Left ventricle myocardium inferior (tissue), 1 donor: ENCODE data around the gene FAM13C. TPM values are rescaled to one million over a fixed set of nuclear protein-coding genes. Genes with fewer than 3 reads are reported as not detected.
"Not testable (repeated sequence)": the region's sequence is repeated elsewhere in the genome, so short reads cannot be mapped to it uniquely, and the experiment has no call there.

Experiments used
- DNase-seq: peaks from one replicate; pipeline ENCODE4 v3.0.0-alpha.2; 2020
- H3K27ac ChIP-seq: fragments of 200-600 bp; replicated peaks from 2 replicates; pipeline ENCODE4 v1.8.0; 2021
- H3K27me3 ChIP-seq: fragments of 200-600 bp; 2 replicates; pipeline ENCODE4 v1.8.0; 2021; ENCODE audit warnings: low read depth
- H3K36me3 ChIP-seq: fragments of 200-600 bp; 2 replicates; pipeline ENCODE4 v1.8.0; 2021
- H3K4me1 ChIP-seq: fragments of 200-600 bp; 2 replicates; pipeline ENCODE4 v1.8.0; 2021
- H3K4me3 ChIP-seq: fragments of 200-600 bp; 2 replicates; pipeline ENCODE4 v1.8.0; 2021; ENCODE audit warnings: mild to moderate bottlenecking, moderate library complexity
- H3K9me3 ChIP-seq: fragments of 200-600 bp; replicated peaks from 2 replicates; pipeline ENCODE4 v1.8.0; 2021
- intact Hi-C: fragments of 100-400 bp; cut with micrococcal nuclease; formaldehyde crosslinking; loops from one replicate; pipeline ENCODE4 v1.11.0; 2022
- long read RNA-seq: library from polyadenylated mRNA; unstranded; transcript quantifications from one replicate; pipeline ENCODE4 v2.0.0, GENCODE V29; 2021
- total RNA-seq: library from RNA; stranded (reverse); fragmentation: NEBNext Ultra II Directional; extraction: Animal tissue kit (Norgen Biotek cat#: 25700); gene quantifications from one replicate; pipeline ENCODE4 v1.2.1, GENCODE V29; 2021
- TF ChIP-seq, protein P1 (sequence below): fragments of 200-600 bp; IDR thresholded peaks from 2 replicates; pipeline ENCODE4 v1.8.0; 2021; ENCODE audit warnings: antibody characterized with exemption, mild to moderate bottlenecking, borderline replicate concordance
- donor health status: DM: no; HTN: yes; CAD: no; lungs with severe emphysema.

The FAM13C gene
- 5.2 TPM for total RNA-seq
- long read RNA-seq, partial matches to known transcripts: 1 of 14 reads
- long read RNA-seq, other reads (novel, unspliced or antisense): 5 of 14 reads

DNA sequence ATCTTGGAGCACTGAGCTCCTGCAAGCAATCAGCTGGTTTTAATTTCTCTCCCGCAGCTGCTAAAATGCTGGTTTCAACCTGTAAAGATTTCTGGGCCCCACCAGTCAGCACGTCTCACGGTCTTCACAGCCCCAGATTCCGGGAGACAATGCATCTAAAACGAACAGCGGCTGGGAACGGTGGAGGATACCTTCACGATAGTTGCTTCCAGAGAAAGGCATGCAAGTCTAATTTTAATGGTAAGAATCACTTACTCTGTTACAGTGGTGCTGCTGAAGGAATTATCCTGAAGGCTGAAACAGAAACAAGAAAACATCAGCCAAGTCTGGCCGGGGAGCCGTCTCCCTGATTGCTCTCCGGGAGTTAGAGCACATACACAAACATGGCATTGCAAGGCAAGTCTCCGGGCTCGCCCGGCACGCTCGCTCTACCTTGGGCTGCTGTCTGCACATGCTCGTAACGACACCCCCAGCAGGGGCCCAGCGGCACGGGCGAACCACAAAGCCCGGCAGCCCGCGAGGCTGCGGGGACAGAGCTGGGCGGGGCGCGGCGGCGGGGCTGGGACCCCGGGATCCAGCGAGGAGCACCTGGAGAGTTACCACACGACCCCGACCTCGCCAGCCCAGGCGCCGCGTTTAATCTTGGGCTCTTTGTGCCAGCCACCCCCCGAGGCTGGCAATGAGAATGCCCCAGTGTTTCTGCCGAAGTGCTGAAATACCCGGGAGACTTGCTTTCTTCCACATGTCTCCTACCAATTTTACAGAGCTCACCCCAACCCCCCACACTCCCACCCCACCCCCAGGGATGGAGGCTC, at the start of gene FAM13C:
Gene FAM13C, minus strand, starts transcription at position 406 of the 815 bp plus-strand sequence. Its CDS starts 89 bp downstream, at position 317.
- Histone ChIP-seq H3K4me3 (peak within 1 kb of the TSS; percentile 79), H3K9me3 (no peaks in the 10 kb centered on the region), H3K27me3 (no peaks in the 10 kb centered on the region), H3K36me3 (no peaks in the 10 kb centered on the region), H3K27ac (peak within 1 kb of the TSS; percentile 91), H3K4me1 (peaks cover 66% of the 10 kb centered on the region)
- TF ChIP-seq, protein P1, sequence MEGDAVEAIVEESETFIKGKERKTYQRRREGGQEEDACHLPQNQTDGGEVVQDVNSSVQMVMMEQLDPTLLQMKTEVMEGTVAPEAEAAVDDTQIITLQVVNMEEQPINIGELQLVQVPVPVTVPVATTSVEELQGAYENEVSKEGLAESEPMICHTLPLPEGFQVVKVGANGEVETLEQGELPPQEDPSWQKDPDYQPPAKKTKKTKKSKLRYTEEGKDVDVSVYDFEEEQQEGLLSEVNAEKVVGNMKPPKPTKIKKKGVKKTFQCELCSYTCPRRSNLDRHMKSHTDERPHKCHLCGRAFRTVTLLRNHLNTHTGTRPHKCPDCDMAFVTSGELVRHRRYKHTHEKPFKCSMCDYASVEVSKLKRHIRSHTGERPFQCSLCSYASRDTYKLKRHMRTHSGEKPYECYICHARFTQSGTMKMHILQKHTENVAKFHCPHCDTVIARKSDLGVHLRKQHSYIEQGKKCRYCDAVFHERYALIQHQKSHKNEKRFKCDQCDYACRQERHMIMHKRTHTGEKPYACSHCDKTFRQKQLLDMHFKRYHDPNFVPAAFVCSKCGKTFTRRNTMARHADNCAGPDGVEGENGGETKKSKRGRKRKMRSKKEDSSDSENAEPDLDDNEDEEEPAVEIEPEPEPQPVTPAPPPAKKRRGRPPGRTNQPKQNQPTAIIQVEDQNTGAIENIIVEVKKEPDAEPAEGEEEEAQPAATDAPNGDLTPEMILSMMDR: no peak
- intact Hi-C loops: no loop called here
- DNase-seq: peak; percentile 71

DNA sequence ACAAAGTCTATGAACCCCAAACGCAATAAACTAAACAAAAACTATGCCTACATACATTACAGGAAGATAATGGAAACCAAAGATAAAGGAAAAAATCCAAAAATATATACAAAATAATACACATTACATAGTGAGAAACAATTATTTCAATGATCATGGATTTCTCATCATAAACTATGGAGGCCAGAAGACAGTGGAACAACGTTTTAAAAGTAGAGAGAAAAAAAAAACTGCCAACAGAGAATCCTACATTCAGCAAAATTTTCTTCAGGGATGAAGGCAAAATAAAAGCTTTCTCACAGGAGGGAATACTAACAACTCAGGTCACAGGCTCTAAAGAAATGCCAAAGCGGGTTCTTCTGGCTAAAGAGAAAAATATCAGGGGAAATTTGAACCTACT, 42.9 kb upstream of the FAM13C start:
- TF ChIP-seq, protein P1: no peak
- peaks cover 41% of the 10 kb centered on the region for H3K9me3 ChIP-seq
- DNase-seq: no peak
- intact Hi-C loops: no loop called here
- no peaks in the 10 kb centered on the region for H3K27me3 ChIP-seq
- H3K36me3 ChIP-seq: no peaks in the 10 kb centered on the region
- H3K4me1 ChIP-seq: no peaks in the 10 kb centered on the region
- H3K27ac ChIP-seq: no peak overlapping the region
- H3K4me3 ChIP-seq: no peak overlapping the region

DNA sequence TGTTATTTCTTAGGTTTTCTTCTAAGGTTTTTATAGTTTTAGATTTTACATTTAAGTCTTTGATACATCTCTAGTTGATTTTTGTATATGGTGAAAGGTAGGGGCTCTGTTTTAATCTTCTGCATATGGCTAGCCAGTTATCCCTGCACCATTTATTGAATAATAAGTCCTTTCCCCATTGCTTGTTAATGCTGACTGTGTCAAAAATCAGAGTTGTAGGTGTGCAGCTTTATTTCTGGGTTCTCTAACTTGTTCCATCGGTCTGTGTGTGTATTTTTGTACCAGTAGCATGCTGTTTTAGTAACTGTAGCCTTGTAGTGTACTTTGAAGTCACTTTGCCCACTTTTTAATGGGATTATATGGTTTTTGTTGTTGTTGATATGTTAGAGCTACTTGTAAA, 37.9 kb upstream of the FAM13C start:
- DNase-seq: no peak
- Histone ChIP-seq H3K27ac (no peak overlapping the region), H3K36me3 (no peaks in the 10 kb centered on the region), H3K4me3 (no peak overlapping the region), H3K9me3 (peaks cover 37% of the 10 kb centered on the region), H3K4me1 (no peaks in the 10 kb centered on the region), H3K27me3 (no peaks in the 10 kb centered on the region)
- intact Hi-C loops: no loop called here
- TF ChIP-seq, protein P1: no peak

DNA sequence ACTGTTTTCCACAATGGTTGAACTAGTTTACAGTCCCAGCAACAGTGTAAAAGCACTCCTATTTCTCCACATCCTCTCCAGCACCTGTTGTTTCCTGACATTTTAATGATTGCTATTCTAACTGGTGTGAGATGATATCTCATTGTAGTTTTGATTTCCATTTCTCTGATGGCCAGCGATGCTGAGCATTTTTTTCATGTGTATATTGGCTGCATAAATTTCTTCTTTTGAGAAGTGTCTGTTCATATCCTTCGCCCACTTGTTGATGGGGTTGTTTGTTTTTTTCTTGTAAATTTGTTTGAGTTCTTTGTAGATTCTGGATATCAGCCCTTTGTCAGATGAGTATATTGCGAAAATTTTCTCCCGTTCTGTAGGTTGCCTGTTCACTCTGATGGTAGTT, 37.0 kb upstream of the FAM13C start:
- H3K4me3 ChIP-seq, H3K4me1 ChIP-seq, DNase-seq, H3K27ac ChIP-seq, H3K27me3 ChIP-seq, intact Hi-C loops, H3K36me3 ChIP-seq: not testable (repeated sequence)
- peaks cover 28% of the 10 kb centered on the region for H3K9me3 ChIP-seq

DNA sequence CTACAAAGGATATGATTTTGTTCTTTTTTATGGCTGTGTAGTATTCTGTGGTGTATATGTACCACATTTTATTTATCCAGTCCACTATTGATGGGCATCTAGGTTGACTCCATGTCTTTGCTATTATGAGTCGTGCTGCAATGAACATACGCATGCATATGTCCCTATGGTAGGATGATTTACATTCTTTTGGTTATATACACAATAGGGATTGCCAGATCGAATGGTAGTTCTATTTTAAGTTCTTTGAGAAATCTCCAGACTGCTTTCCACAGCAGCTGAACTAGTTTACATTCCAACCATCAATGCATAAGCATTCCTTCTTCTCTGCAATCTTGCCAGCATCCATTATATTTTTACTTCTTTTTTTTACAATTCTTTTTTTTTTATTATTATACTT, 35.6 kb upstream of the FAM13C start:
- intact Hi-C loops: no loop called here
- Histone ChIP-seq H3K36me3 (no peaks in the 10 kb centered on the region), H3K4me3 (no peak overlapping the region), H3K4me1 (no peaks in the 10 kb centered on the region), H3K27ac (no peak overlapping the region), H3K9me3 (peaks cover 27% of the 10 kb centered on the region), H3K27me3 (no peaks in the 10 kb centered on the region)
- DNase-seq: no peak
- TF ChIP-seq, protein P1: no peak

DNA sequence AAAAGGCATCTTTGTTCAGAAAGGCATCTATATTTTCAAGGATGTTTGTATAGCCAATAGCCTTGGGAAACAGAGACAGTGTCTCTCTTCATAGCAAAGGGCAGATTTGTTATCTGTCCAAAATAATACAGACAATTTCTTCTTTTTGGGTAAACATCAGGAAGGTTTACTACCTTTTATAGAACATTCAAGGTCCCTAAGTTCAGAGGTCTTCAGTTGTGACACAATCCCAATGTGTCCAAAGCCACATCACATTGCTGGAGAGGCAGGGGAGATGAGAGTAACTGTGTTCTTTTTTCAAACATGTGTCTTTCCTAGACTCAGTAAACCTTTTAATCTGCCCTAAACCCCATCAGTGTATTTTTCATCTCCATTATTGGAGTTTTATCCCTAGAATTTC, 33.6 kb upstream of the FAM13C start:
- Histone ChIP-seq H3K4me1 (no peaks in the 10 kb centered on the region), H3K27me3 (no peaks in the 10 kb centered on the region), H3K4me3 (no peak overlapping the region), H3K9me3 (peaks cover 23% of the 10 kb centered on the region), H3K36me3 (no peaks in the 10 kb centered on the region), H3K27ac (no peak overlapping the region)
- TF ChIP-seq, protein P1: no peak
- intact Hi-C loops: no loop called here
- DNase-seq: no peak
